Measurements from ENCODE around the gene CSNK1G3. TPM values are rescaled to one million over a fixed set of nuclear protein-coding genes. Genes with fewer than 3 reads are reported as not detected.

Gene CSNK1G3
- total RNA-seq, 3 donors from 2014 or later, result 53.3 to 72.0 (median 69.1) TPM

GRCh38 chr5:123476731-123477130 lies 35.2 kb upstream of the CSNK1G3 start:
- TF ChIP-seq, protein P1, sequence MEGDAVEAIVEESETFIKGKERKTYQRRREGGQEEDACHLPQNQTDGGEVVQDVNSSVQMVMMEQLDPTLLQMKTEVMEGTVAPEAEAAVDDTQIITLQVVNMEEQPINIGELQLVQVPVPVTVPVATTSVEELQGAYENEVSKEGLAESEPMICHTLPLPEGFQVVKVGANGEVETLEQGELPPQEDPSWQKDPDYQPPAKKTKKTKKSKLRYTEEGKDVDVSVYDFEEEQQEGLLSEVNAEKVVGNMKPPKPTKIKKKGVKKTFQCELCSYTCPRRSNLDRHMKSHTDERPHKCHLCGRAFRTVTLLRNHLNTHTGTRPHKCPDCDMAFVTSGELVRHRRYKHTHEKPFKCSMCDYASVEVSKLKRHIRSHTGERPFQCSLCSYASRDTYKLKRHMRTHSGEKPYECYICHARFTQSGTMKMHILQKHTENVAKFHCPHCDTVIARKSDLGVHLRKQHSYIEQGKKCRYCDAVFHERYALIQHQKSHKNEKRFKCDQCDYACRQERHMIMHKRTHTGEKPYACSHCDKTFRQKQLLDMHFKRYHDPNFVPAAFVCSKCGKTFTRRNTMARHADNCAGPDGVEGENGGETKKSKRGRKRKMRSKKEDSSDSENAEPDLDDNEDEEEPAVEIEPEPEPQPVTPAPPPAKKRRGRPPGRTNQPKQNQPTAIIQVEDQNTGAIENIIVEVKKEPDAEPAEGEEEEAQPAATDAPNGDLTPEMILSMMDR (IDR thresholded peaks at IDR 0.05), result no peak
- intact Hi-C loops (cut with DNase I, micrococcal nuclease), result no loop called here
- Histone ChIP-seq H3K4me3 (no peak overlapping the region), H3K9me3 (no peaks in the 10 kb centered on the region), H3K4me1 (ENCODE audit: low read depth) (no peaks in the 10 kb centered on the region), H3K36me3 (ENCODE audit: low read depth) (no peaks in the 10 kb centered on the region)
- ATAC-seq (no peak), DNase-seq (no peak)

DNA sequence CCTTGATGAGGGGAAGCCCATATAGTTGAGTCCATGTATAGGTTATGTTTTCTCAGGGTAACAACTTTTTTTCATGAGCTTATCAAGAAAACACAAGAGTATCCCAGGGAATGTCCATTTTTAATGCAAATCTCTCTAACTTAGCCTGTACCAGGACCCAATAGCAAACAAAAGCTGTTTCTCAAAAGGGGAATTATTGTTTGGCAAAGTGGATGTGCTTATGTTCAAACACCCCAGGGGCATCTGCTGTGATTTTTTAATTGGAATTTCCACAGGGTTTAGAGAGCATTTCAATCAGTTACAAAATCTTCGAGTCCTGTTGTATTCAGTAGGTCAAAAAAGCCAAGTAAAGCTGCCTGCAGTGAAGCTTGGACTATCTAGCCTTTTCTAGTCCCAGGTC lies 33.4 kb upstream of the CSNK1G3 start:
- Histone ChIP-seq H3K4me3 (no peak overlapping the region), H3K4me1 (ENCODE audit: low read depth) (no peaks in the 10 kb centered on the region), H3K9me3 (no peaks in the 10 kb centered on the region), H3K36me3 (ENCODE audit: low read depth) (no peaks in the 10 kb centered on the region)
- intact Hi-C loops (cut with DNase I, micrococcal nuclease), result no loop called here
- TF ChIP-seq, protein P1 (IDR thresholded peaks at IDR 0.05), result no peak
- ATAC-seq (no peak), DNase-seq (no peak)

DNA sequence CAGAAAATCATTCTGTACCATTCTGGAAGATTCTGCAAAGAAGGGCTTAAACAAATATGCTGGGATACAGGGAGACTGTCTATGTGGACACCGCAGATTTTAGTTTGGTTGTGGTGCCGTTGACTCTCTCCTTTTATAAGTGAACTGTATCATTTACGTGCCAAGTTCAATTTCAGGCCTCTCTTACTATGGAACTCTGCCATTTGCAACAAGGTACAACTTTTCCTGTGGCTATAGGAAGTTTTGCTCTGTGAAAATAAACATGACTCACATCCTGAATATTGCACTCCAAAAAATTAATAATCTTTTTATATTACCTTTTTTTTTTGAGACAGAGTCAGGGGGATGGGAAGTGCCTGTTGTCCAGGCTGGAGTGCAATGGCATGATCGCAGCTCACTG lies 29.7 kb upstream of the CSNK1G3 start:
- DNase-seq, result no peak
- Histone ChIP-seq H3K9me3 (no peaks in the 10 kb centered on the region), H3K36me3 (ENCODE audit: low read depth) (no peaks in the 10 kb centered on the region), H3K4me3 (no peak overlapping the region), H3K4me1 (ENCODE audit: low read depth) (no peaks in the 10 kb centered on the region)
- no peak for ATAC-seq
- TF ChIP-seq, protein P1 (IDR thresholded peaks at IDR 0.05), result no peak
- intact Hi-C loops (cut with DNase I, micrococcal nuclease), result no loop called here

DNA sequence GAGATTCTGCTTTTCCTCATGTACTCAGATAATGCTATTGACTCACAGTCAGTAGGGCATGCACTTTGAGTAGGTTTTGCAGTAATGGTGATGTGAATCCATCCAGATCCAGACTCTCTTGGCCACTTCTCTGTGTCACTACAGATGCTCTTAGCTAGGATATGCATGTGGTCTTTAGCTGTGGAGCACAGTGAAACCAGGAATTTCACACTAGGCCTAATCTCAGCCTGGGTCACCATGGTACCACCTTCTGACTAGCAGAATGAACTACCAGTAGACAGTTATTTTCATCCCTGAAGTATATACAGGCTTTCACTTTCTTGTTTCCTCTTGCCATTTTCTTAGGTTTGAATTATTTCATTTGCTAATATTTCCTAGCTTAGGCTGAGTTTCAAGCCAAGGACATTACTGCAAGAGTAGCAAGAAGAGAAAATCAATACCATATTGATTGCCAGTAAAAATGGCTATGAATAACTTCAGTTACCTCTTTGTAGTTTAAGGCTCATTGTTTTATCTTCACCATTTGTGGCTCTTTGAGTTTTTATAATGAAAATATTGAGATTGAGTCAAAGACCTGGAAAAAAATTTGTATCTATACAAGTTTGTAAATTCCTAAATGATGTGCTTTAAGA lies 28.4 kb upstream of the CSNK1G3 start:
- H3K9me3 ChIP-seq, result no peaks in the 10 kb centered on the region
- ATAC-seq (no peak), DNase-seq (no peak)
- no peak overlapping the region for H3K4me3 ChIP-seq
- no peaks in the 10 kb centered on the region for H3K4me1 ChIP-seq (ENCODE audit: low read depth)
- TF ChIP-seq, protein P1 (IDR thresholded peaks at IDR 0.05), result no peak
- H3K36me3 ChIP-seq (ENCODE audit: low read depth), result no peaks in the 10 kb centered on the region
- intact Hi-C loops (cut with DNase I, micrococcal nuclease), result no loop called here

- Histone ChIP-seq H3K9me3 (no peaks in the 10 kb centered on the region), H3K4me3 (no peak overlapping the region), H3K4me1 (ENCODE audit: low read depth) (no peaks in the 10 kb centered on the region), H3K36me3 (ENCODE audit: low read depth) (no peaks in the 10 kb centered on the region)
- intact Hi-C loops (cut with DNase I, micrococcal nuclease), result no loop called here
- DNase-seq (no peak), ATAC-seq (no peak)
- TF ChIP-seq, protein P1 (IDR thresholded peaks at IDR 0.05), result no peak
Observed at GRCh38 chr5:123485275-123485674, 26.7 kb upstream of the CSNK1G3 start.
